Measurements from ENCODE around the gene TIMM29.

Gene TIMM29

GRCh38 chr19:10894911-10895213, 33.7 kb upstream of the TIMM29 start:
- Histone ChIP-seq H3K36me3 (replicated peaks) (no peaks in the 10 kb centered on the region), H3K4me3 (ENCODE audit: low read depth, low read length) (no peak overlapping the region), H3K27ac (no peak overlapping the region), H3K27me3 (replicated peaks) (no peaks in the 10 kb centered on the region)
- DNase-seq, result no peak
- TF ChIP-seq, protein P1, sequence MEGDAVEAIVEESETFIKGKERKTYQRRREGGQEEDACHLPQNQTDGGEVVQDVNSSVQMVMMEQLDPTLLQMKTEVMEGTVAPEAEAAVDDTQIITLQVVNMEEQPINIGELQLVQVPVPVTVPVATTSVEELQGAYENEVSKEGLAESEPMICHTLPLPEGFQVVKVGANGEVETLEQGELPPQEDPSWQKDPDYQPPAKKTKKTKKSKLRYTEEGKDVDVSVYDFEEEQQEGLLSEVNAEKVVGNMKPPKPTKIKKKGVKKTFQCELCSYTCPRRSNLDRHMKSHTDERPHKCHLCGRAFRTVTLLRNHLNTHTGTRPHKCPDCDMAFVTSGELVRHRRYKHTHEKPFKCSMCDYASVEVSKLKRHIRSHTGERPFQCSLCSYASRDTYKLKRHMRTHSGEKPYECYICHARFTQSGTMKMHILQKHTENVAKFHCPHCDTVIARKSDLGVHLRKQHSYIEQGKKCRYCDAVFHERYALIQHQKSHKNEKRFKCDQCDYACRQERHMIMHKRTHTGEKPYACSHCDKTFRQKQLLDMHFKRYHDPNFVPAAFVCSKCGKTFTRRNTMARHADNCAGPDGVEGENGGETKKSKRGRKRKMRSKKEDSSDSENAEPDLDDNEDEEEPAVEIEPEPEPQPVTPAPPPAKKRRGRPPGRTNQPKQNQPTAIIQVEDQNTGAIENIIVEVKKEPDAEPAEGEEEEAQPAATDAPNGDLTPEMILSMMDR (IDR thresholded peaks at IDR 0.05; ENCODE audit: low read depth, low read length, missing control alignments), result no peak
- in situ Hi-C loops (cut with HindIII; ENCODE audit: low pct_ligation_motif_present, low sequenced_read_pairs), result no loop called here

DNA sequence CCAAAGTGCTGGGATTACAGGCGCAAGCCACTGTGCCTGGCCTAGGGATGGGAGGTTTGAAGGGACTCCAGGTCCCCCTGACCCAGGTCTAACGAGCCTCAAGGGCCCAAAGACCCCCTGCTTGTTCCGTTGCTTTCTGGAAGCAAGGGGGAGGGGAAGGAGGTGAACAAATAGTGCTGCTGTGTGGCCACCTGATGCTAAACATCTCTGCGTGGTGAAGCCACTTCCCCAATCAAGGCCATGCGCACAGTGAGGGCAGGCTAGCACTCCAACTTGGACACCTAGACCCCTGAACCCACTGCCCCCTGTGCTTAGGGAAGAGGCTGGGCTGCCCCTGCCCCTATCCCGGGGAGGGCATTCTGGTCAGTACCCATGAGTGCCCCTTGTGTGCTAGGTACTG, 33.2 kb upstream of the TIMM29 start:
- no peak for DNase-seq
- TF ChIP-seq, protein P1 (IDR thresholded peaks at IDR 0.05; ENCODE audit: low read depth, low read length, missing control alignments), result no peak
- in situ Hi-C loops (cut with HindIII; ENCODE audit: low pct_ligation_motif_present, low sequenced_read_pairs), result no loop called here
- H3K27me3 ChIP-seq (replicated peaks), result no peaks in the 10 kb centered on the region
- H3K36me3 ChIP-seq (replicated peaks), result no peaks in the 10 kb centered on the region
- H3K27ac ChIP-seq, result no peak overlapping the region
- no peak overlapping the region for H3K4me3 ChIP-seq (ENCODE audit: low read depth, low read length)

GRCh38 chr19:10895920-10896319, 32.7 kb upstream of the TIMM29 start:
- Histone ChIP-seq H3K27me3 (replicated peaks) (no peaks in the 10 kb centered on the region), H3K36me3 (replicated peaks) (no peaks in the 10 kb centered on the region), H3K27ac (no peak overlapping the region), H3K4me3 (ENCODE audit: low read depth, low read length) (no peak overlapping the region)
- TF ChIP-seq, protein P1 (IDR thresholded peaks at IDR 0.05; ENCODE audit: low read depth, low read length, missing control alignments), result peak; percentile 41
- no peak for DNase-seq
- in situ Hi-C loops (cut with HindIII; ENCODE audit: low pct_ligation_motif_present, low sequenced_read_pairs), result no loop called here

GRCh38 chr19:10896851-10897526, 31.6 kb upstream of the TIMM29 start:
- in situ Hi-C loops (cut with HindIII; ENCODE audit: low pct_ligation_motif_present, low sequenced_read_pairs), result no loop called here
- Histone ChIP-seq H3K36me3 (replicated peaks) (no peaks in the 10 kb centered on the region), H3K27me3 (replicated peaks) (no peaks in the 10 kb centered on the region), H3K27ac (no peak overlapping the region), H3K4me3 (ENCODE audit: low read depth, low read length) (no peak overlapping the region)
- DNase-seq, result no peak
- TF ChIP-seq, protein P1 (IDR thresholded peaks at IDR 0.05; ENCODE audit: low read depth, low read length, missing control alignments), result no peak

DNA sequence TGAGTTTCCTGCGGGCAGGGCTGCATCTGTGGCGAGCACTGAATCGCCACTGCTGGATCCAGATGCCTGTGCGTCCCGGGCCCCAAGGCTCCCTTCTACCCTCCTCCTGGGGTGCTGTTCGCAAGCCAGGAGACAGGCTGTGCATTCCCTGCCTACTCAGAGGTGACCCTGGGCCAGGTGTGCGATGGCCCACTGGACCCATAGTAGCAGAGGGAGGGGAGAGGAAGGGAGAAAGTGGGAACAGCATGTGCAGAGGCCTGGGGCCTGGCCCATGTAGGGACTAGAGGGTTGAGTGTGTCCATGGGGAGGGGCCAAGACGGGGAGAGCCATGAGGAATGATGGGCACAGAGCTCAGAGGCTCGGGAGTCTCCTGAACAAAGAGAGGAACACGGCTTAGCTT, 30.0 kb upstream of the TIMM29 start:
- H3K4me3 ChIP-seq (ENCODE audit: low read depth, low read length), result no peak overlapping the region
- TF ChIP-seq, protein P1 (IDR thresholded peaks at IDR 0.05; ENCODE audit: low read depth, low read length, missing control alignments), result no peak
- H3K36me3 ChIP-seq (replicated peaks), result no peaks in the 10 kb centered on the region
- no peak for DNase-seq
- no peak overlapping the region for H3K27ac ChIP-seq
- in situ Hi-C loops (cut with HindIII; ENCODE audit: low pct_ligation_motif_present, low sequenced_read_pairs), result no loop called here
- H3K27me3 ChIP-seq (replicated peaks), result no peaks in the 10 kb centered on the region

- no peaks in the 10 kb centered on the region for H3K36me3 ChIP-seq (replicated peaks)
- no peak for DNase-seq
- TF ChIP-seq, protein P1 (IDR thresholded peaks at IDR 0.05; ENCODE audit: low read depth, low read length, missing control alignments), result no peak
- no peak overlapping the region for H3K27ac ChIP-seq
- in situ Hi-C loops (cut with HindIII; ENCODE audit: low pct_ligation_motif_present, low sequenced_read_pairs), result no loop called here
- no peaks in the 10 kb centered on the region for H3K27me3 ChIP-seq (replicated peaks)
- no peak overlapping the region for H3K4me3 ChIP-seq (ENCODE audit: low read depth, low read length)
These were observed 29.4 kb upstream of the TIMM29 start for GRCh38 chr19:10899151-10899653.

All from brain microvascular endothelial cell (primary cell).